ENCODE results near the gene CRYL1. TPM values are rescaled to one million over a fixed set of nuclear protein-coding genes. Genes with fewer than 3 reads are reported as not detected.

The CRYL1 gene
- 10 to 100 TPM; 17.5 to 18.2 TPM for total RNA-seq

GRCh38 chr13:20525601-20526544, at the start of gene CRYL1:
Gene CRYL1 (minus strand): TSS chr13:20525857. CDS start chr13:20525794, 63 bp downstream.
- Mint-ChIP-seq H3K27me3 (peaks cover 5% of the 10 kb centered on the region), H3K9me3 (peaks cover 4% of the 10 kb centered on the region), H3K4me1 (ENCODE audit: low read depth) (peaks cover 33% of the 10 kb centered on the region), H3K4me3 (peak within 1 kb of the TSS; percentile 84), H3K36me3 (peaks cover 5% of the 10 kb centered on the region), H3K27ac (peak within 1 kb of the TSS; percentile 86)
- DNase-seq, result peak; percentile 77
- intact Hi-C loops (cut with micrococcal nuclease), result loop anchor here (1.0 to 10.0 kb wide), 8 partner anchors 31 to 1141 kb away; partner anchors contain the start of genes EEF1AKMT1, IFT88, XPO4 and ZMYM2
- ChIA-PET POLR2A (interaction anchor here (0.6 to 1.2 kb wide), 5 partner anchors 50 to 650 kb away, joined by 3 to 5 read pairs (median 4); partner anchors contain the start of genes EEF1AKMT1 and SKA3), CTCF (interaction anchor here (0.7 to 0.9 kb wide), 3 partner anchors 10 to 42 kb away, joined by 3 read pairs; no protein-coding TSS in a partner anchor)

GRCh38 chr13:20573636-20574035, 48.0 kb upstream of the CRYL1 start:
- Mint-ChIP-seq H3K27me3 (no peaks in the 10 kb centered on the region), H3K9me3 (peaks cover 13% of the 10 kb centered on the region), H3K36me3 (peaks cover 20% of the 10 kb centered on the region), H3K4me3 (no peak overlapping the region), H3K4me1 (ENCODE audit: low read depth) (peaks cover 8% of the 10 kb centered on the region), H3K27ac (no peak overlapping the region)
- POLR2A ChIA-PET, result no interaction called here
- no peak for DNase-seq
- intact Hi-C loops (cut with micrococcal nuclease), result no loop called here
- CTCF ChIA-PET, result no interaction called here

GRCh38 chr13:20573186-20573585, 47.5 kb upstream of the CRYL1 start:
- CTCF ChIA-PET, result no interaction called here
- POLR2A ChIA-PET, result no interaction called here

GRCh38 chr13:20571676-20572075, 46.0 kb upstream of the CRYL1 start:
- ChIA-PET CTCF (interaction anchor here (0.7 kb wide), 1 partner anchor 257 kb away, joined by 3 read pairs; no protein-coding TSS in a partner anchor), POLR2A (no interaction called here)
- no peak overlapping the region for H3K4me3 Mint-ChIP-seq
- intact Hi-C loops (cut with micrococcal nuclease), result no loop called here
- H3K9me3 Mint-ChIP-seq, result peaks cover 5% of the 10 kb centered on the region
- peaks cover 18% of the 10 kb centered on the region for H3K4me1 Mint-ChIP-seq (ENCODE audit: low read depth)
- H3K36me3 Mint-ChIP-seq, result peaks cover 10% of the 10 kb centered on the region
- no peaks in the 10 kb centered on the region for H3K27me3 Mint-ChIP-seq
- no peak overlapping the region for H3K27ac Mint-ChIP-seq
- DNase-seq, result peak; percentile 16

More at GRCh38 chr13:20573186-20573585, 47.5 kb upstream of the CRYL1 start:
- Mint-ChIP-seq H3K9me3 (peaks cover 13% of the 10 kb centered on the region), H3K27me3 (no peaks in the 10 kb centered on the region), H3K4me3 (no peak overlapping the region), H3K4me1 (ENCODE audit: low read depth) (peaks cover 10% of the 10 kb centered on the region), H3K27ac (no peak overlapping the region), H3K36me3 (peaks cover 17% of the 10 kb centered on the region)
- intact Hi-C loops (cut with micrococcal nuclease), result no loop called here
- no peak for DNase-seq

GRCh38 chr13:20570517-20570916, 44.9 kb upstream of the CRYL1 start:
- intact Hi-C loops (cut with micrococcal nuclease), result no loop called here
- CTCF ChIA-PET, result interaction anchor here (1.0 kb wide), 1 partner anchor 74 kb away, joined by 3 read pairs; no protein-coding TSS in a partner anchor
- Mint-ChIP-seq H3K36me3 (peaks cover 7% of the 10 kb centered on the region), H3K4me1 (ENCODE audit: low read depth) (peaks cover 23% of the 10 kb centered on the region), H3K4me3 (no peak overlapping the region), H3K9me3 (peaks cover 9% of the 10 kb centered on the region), H3K27me3 (no peaks in the 10 kb centered on the region), H3K27ac (no peak overlapping the region)
- POLR2A ChIA-PET, result no interaction called here
- DNase-seq, result no peak

- peaks cover 23% of the 10 kb centered on the region for H3K9me3 Mint-ChIP-seq
- no peak for DNase-seq
- peak overlapping the region; percentile 79 for H3K27ac Mint-ChIP-seq
- ChIA-PET CTCF (interaction anchor here (0.8 to 1.2 kb wide), 2 partner anchors 42 to 144 kb away, joined by 3 to 4 read pairs; partner anchors contain the start of gene CRYL1), POLR2A (interaction anchor here (0.6 to 0.7 kb wide), 2 partner anchors 105 to 375 kb away, joined by 4 to 5 read pairs; partner anchors contain the start of gene GJB2)
- intact Hi-C loops (cut with micrococcal nuclease), result loop anchor here (2.0 to 5.0 kb wide), 3 partner anchors 41 to 205 kb away; partner anchors contain the start of gene EEF1AKMT1
- peaks cover 14% of the 10 kb centered on the region for H3K36me3 Mint-ChIP-seq
- no peaks in the 10 kb centered on the region for H3K27me3 Mint-ChIP-seq
- peaks cover 29% of the 10 kb centered on the region for H3K4me1 Mint-ChIP-seq (ENCODE audit: low read depth)
- H3K4me3 Mint-ChIP-seq, result peak overlapping the region; percentile 84
Measured at GRCh38 chr13:20567881-20568528, 42.3 kb upstream of the CRYL1 start.

- ChIA-PET POLR2A (no interaction called here), CTCF (interaction anchor here (1.2 kb wide), 1 partner anchor 145 kb away, joined by 4 read pairs; no protein-coding TSS in a partner anchor)
- Mint-ChIP-seq H3K27ac (peak within 1 kb of the TSS; percentile 79), H3K4me3 (peak within 1 kb of the TSS; percentile 84), H3K36me3 (peaks cover 14% of the 10 kb centered on the region), H3K9me3 (peaks cover 23% of the 10 kb centered on the region), H3K4me1 (ENCODE audit: low read depth) (peaks cover 29% of the 10 kb centered on the region), H3K27me3 (no peaks in the 10 kb centered on the region)
- intact Hi-C loops (cut with micrococcal nuclease), result loop anchor here (2.0 to 5.0 kb wide), 3 partner anchors 40 to 206 kb away; partner anchors contain the start of gene EEF1AKMT1
- peak; percentile 88 for DNase-seq
Measured at GRCh38 chr13:20566898-20567874, 41.5 kb upstream of the CRYL1 start, which contains the start of gene IFT88. Gene IFT88 (plus strand): TSS chr13:20567157. CDS start chr13:20574386, 7,229 bp downstream.

- CTCF ChIA-PET, result no interaction called here
- H3K9me3 Mint-ChIP-seq, result peaks cover 23% of the 10 kb centered on the region
- peak overlapping the region; percentile 79 for H3K27ac Mint-ChIP-seq
- peaks cover 14% of the 10 kb centered on the region for H3K36me3 Mint-ChIP-seq
- no peak for DNase-seq
- H3K4me3 Mint-ChIP-seq, result peak overlapping the region; percentile 84
- H3K4me1 Mint-ChIP-seq (ENCODE audit: low read depth), result peaks cover 22% of the 10 kb centered on the region
- no peaks in the 10 kb centered on the region for H3K27me3 Mint-ChIP-seq
- POLR2A ChIA-PET, result no interaction called here
- intact Hi-C loops (cut with micrococcal nuclease), result loop anchor here (2.0 to 5.0 kb wide), 3 partner anchors 40 to 206 kb away; partner anchors contain the start of gene EEF1AKMT1
Measured at GRCh38 chr13:20566468-20566897, 40.8 kb upstream of the CRYL1 start.

GRCh38 chr13:20565115-20565736, 39.6 kb upstream of the CRYL1 start:
- H3K27ac Mint-ChIP-seq, result no peak overlapping the region
- DNase-seq, result peak; percentile 41
- H3K4me1 Mint-ChIP-seq (ENCODE audit: low read depth), result peaks cover 21% of the 10 kb centered on the region
- ChIA-PET POLR2A (no interaction called here), CTCF (no interaction called here)
- H3K36me3 Mint-ChIP-seq, result peaks cover 11% of the 10 kb centered on the region
- H3K27me3 Mint-ChIP-seq, result no peaks in the 10 kb centered on the region
- no peak overlapping the region for H3K4me3 Mint-ChIP-seq
- H3K9me3 Mint-ChIP-seq, result peaks cover 21% of the 10 kb centered on the region
- intact Hi-C loops (cut with micrococcal nuclease), result loop anchor here (5.0 kb wide), 1 partner anchor 148 kb away; no protein-coding TSS in a partner anchor

GRCh38 chr13:20561741-20562140, 36.1 kb upstream of the CRYL1 start:
- POLR2A ChIA-PET, result no interaction called here
- intact Hi-C loops (cut with micrococcal nuclease), result no loop called here
- no peaks in the 10 kb centered on the region for H3K27me3 Mint-ChIP-seq
- DNase-seq, result no peak
- no peak overlapping the region for H3K4me3 Mint-ChIP-seq
- no peak overlapping the region for H3K27ac Mint-ChIP-seq
- H3K36me3 Mint-ChIP-seq, result peaks cover 11% of the 10 kb centered on the region
- CTCF ChIA-PET, result no interaction called here
- H3K4me1 Mint-ChIP-seq (ENCODE audit: low read depth), result peaks cover 11% of the 10 kb centered on the region
- H3K9me3 Mint-ChIP-seq, result peaks cover 21% of the 10 kb centered on the region
